ENCODE results near the gene MED13L. TPM values are rescaled to one million over a fixed set of nuclear protein-coding genes. Genes with fewer than 3 reads are reported as not detected.

Gene MED13L
- total RNA-seq, 2 donors from 2014 or later, result 55.0 to 64.1 TPM

DNA sequence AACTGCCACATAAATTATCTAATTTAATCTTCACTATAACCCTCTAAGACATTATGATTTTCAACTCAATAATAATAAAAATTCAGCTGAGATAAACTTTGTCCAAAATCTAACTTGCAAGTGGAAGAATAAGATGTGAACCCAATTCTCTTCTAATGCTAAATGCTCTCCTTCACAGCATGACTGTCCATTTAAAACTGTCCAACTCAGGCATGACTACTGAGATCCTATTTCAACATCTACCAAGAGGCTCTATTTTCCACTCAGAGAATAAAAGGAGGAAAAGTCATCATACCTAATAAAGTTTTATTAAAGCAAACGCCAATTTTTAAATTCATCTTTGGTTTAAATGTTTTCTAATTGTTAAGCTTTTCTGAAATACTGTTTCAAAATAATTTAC lies 183.6 kb downstream of the MED13L start:
- H3K27me3 ChIP-seq, result no peaks in the 10 kb centered on the region
- no peaks in the 10 kb centered on the region for H3K4me1 ChIP-seq
- H3K36me3 ChIP-seq, result no peaks in the 10 kb centered on the region
- TF ChIP-seq, protein P1, sequence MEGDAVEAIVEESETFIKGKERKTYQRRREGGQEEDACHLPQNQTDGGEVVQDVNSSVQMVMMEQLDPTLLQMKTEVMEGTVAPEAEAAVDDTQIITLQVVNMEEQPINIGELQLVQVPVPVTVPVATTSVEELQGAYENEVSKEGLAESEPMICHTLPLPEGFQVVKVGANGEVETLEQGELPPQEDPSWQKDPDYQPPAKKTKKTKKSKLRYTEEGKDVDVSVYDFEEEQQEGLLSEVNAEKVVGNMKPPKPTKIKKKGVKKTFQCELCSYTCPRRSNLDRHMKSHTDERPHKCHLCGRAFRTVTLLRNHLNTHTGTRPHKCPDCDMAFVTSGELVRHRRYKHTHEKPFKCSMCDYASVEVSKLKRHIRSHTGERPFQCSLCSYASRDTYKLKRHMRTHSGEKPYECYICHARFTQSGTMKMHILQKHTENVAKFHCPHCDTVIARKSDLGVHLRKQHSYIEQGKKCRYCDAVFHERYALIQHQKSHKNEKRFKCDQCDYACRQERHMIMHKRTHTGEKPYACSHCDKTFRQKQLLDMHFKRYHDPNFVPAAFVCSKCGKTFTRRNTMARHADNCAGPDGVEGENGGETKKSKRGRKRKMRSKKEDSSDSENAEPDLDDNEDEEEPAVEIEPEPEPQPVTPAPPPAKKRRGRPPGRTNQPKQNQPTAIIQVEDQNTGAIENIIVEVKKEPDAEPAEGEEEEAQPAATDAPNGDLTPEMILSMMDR (IDR thresholded peaks at IDR 0.05), result no peak
- no peak overlapping the region for H3K4me3 ChIP-seq
- H3K9me3 ChIP-seq, result no peaks in the 10 kb centered on the region
- no peak for DNase-seq (ENCODE audit: low spot score)
- no peak overlapping the region for H3K27ac ChIP-seq

DNA sequence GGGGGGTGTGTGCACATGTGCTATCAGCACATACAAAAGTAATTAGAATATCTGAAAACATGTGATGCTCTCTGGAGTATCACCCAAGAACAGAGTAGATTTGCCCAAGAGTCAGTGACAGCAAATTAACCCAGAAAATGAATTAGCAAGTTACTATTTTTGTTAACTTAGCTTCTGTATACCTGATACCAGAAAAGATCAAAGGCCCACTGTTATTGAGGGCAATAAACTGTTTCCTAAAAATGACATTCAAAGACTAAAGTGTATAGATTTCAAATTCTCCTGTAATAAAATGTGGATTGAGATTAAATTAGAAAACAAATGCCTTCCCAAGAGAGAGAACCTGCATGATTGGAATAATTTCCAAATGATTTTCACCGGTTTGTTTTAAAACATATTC lies 184.7 kb downstream of the MED13L start:
- TF ChIP-seq, protein P1 (IDR thresholded peaks at IDR 0.05), result no peak
- no peak overlapping the region for H3K27ac ChIP-seq
- DNase-seq (ENCODE audit: low spot score), result no peak
- no peak overlapping the region for H3K4me3 ChIP-seq
- no peaks in the 10 kb centered on the region for H3K9me3 ChIP-seq
- no peaks in the 10 kb centered on the region for H3K36me3 ChIP-seq
- no peaks in the 10 kb centered on the region for H3K4me1 ChIP-seq
- no peaks in the 10 kb centered on the region for H3K27me3 ChIP-seq

DNA sequence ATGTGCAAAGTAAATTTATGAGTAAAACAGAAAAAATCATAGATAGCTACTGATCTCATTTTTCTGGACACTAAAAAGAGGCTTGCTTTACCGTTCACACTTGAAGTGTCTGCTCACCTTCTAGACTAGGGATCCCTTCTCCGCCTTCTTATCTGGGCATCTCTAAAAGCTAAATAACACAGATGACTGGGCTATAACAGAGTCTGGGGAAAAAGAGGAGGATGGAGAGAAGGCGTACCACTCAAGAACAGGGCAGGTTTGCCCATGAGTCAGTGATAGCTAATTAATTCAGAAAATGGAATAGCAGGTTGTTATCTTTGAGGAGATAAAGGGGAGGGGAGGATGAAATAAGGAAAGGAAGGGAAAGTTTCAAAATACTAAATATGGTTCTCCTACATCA lies 185.3 kb downstream of the MED13L start:
- Histone ChIP-seq H3K27me3 (no peaks in the 10 kb centered on the region), H3K4me1 (no peaks in the 10 kb centered on the region), H3K4me3 (no peak overlapping the region), H3K9me3 (no peaks in the 10 kb centered on the region), H3K36me3 (no peaks in the 10 kb centered on the region), H3K27ac (no peak overlapping the region)
- no peak for DNase-seq (ENCODE audit: low spot score)
- TF ChIP-seq, protein P1 (IDR thresholded peaks at IDR 0.05), result no peak

DNA sequence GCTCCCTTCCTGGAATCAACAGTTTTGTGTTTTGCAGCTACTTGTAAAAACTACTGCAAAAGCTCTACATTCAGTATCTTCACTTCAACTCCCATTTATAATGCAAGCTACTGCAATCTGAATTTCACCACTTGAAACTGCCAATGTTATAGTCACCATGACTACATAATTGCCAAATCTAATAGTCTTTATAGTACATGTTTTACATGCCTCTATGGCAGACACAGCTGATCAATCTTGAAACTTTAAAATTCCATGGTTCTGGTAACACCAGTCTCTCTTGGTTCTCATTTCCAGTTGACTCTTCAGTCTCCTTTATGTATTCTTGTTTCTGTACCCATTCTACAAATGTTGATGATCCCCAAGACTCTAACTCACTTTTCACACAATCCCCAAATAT lies 185.9 kb downstream of the MED13L start:
- Histone ChIP-seq H3K27ac (no peak overlapping the region), H3K36me3 (no peaks in the 10 kb centered on the region), H3K4me3 (no peak overlapping the region), H3K4me1 (no peaks in the 10 kb centered on the region), H3K27me3 (no peaks in the 10 kb centered on the region), H3K9me3 (no peaks in the 10 kb centered on the region)
- TF ChIP-seq, protein P1 (IDR thresholded peaks at IDR 0.05), result no peak
- DNase-seq (ENCODE audit: low spot score), result no peak

DNA sequence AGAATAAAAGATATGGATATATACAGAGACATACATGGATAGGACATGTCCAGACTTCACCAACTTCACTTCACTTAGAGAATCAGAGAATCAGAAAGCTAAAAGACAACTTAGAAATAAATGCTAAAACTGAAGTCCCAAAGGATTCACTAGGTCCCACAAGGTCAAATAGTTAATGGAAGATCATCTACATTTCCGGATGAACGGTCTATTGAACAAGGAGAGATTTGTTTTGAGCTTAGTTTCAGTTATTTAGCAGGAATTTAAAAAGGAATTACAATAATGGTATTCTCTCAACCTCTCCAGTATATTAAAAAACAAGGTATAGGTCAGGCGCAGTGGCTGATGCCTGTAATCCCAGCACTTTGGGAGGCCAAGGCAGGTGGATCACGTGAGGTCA lies 187.0 kb downstream of the MED13L start:
- DNase-seq (ENCODE audit: low spot score), result no peak
- H3K36me3 ChIP-seq, result no peaks in the 10 kb centered on the region
- H3K4me1 ChIP-seq, result no peaks in the 10 kb centered on the region
- H3K9me3 ChIP-seq, result no peaks in the 10 kb centered on the region
- no peaks in the 10 kb centered on the region for H3K27me3 ChIP-seq
- no peak overlapping the region for H3K4me3 ChIP-seq
- TF ChIP-seq, protein P1 (IDR thresholded peaks at IDR 0.05), result no peak
- H3K27ac ChIP-seq, result no peak overlapping the region

DNA sequence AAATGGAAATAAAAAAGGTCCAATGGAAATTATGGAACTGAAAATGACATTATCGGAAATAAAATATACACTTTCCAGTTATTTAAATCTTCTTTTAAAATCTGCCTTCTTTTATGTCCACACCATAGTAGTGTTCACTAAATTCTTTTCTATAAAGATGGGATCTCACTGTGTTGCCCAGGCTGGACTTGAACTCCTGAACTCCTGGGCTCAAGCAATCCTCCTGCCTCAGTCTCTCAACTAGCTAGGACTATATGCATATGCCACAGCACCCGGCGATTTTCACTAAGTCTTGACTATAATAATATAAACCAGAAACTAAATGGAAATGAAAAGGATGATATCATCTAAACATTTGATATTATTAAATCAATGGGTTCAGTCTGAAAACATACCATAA lies 188.4 kb downstream of the MED13L start:
- no peaks in the 10 kb centered on the region for H3K4me1 ChIP-seq
- H3K9me3 ChIP-seq, result no peaks in the 10 kb centered on the region
- no peak overlapping the region for H3K4me3 ChIP-seq
- H3K36me3 ChIP-seq, result no peaks in the 10 kb centered on the region
- no peaks in the 10 kb centered on the region for H3K27me3 ChIP-seq
- no peak for DNase-seq (ENCODE audit: low spot score)
- no peak overlapping the region for H3K27ac ChIP-seq
- TF ChIP-seq, protein P1 (IDR thresholded peaks at IDR 0.05), result no peak

Measured in right atrium auricular region (tissue), 2 donors.